ENCODE data around the gene BCAS1. TPM values are rescaled to one million over a fixed set of nuclear protein-coding genes. Genes with fewer than 3 reads are reported as not detected.

Gene BCAS1
- total RNA-seq, 1 experiment from 2014 or later, result 1.2 TPM

GRCh38 chr20:53929399-53929798 is 141.0 kb downstream of the BCAS1 start:
- no peaks in the 10 kb centered on the region for H3K36me3 Mint-ChIP-seq (ENCODE audit: insufficient read depth, unreplicated experiment)
- Histone ChIP-seq H3K9me3 (no peaks in the 10 kb centered on the region), H3K4me1 (0 out of 2 replicates have a peak, but pooled peaks cover 12% of the 10 kb centered on the region), H3K4me3 (ENCODE audit: low read depth, low read length) (no peak overlapping the region), H3K36me3 (ENCODE audit: control insufficient read depth, insufficient read depth, low read length) (no peaks in the 10 kb centered on the region), H3K27me3 (replicated peaks; ENCODE audit: control insufficient read depth, insufficient read depth, low read length) (no peaks in the 10 kb centered on the region)
- POLR2A ChIA-PET, result no interaction called here
- TF ChIP-seq CTCF (IDR thresholded peaks at IDR 0.05; ENCODE audit: insufficient read depth in 1 of 2, low read depth in 1 of 2, low read length in 1 of 2, severe bottlenecking in 1 of 2, unreplicated experiment in 1 of 2), result no peak
- no TSS peak for BruUV-seq (replicated peaks)
- intact Hi-C loops (cut with micrococcal nuclease; ENCODE audit: unreplicated experiment), result no loop called here
- H3K9me3 Mint-ChIP-seq (ENCODE audit: unreplicated experiment), result no peaks in the 10 kb centered on the region
- no peaks in the 10 kb centered on the region for H3K27me3 Mint-ChIP-seq (ENCODE audit: insufficient read depth, unreplicated experiment)
- peaks cover 7% of the 10 kb centered on the region for H3K4me1 Mint-ChIP-seq (ENCODE audit: low read depth, unreplicated experiment)
- peak in 1 of 2 experiments; percentile 17 for DNase-seq
- H3K4me3 Mint-ChIP-seq (ENCODE audit: unreplicated experiment), result no peak overlapping the region
- no peak overlapping the region for H3K27ac Mint-ChIP-seq (ENCODE audit: unreplicated experiment)
- CTCF ChIA-PET, result interaction anchor here (1.9 kb wide), 1 partner anchor 10 kb away, joined by 5 read pairs; no protein-coding TSS in a partner anchor

- H3K27ac Mint-ChIP-seq (ENCODE audit: unreplicated experiment), result no peak overlapping the region
- peaks cover 7% of the 10 kb centered on the region for H3K4me1 Mint-ChIP-seq (ENCODE audit: low read depth, unreplicated experiment)
- DNase-seq, result peak in 1 of 2 experiments; percentile 15
- H3K9me3 Mint-ChIP-seq (ENCODE audit: unreplicated experiment), result no peaks in the 10 kb centered on the region
- TF ChIP-seq CTCF (IDR thresholded peaks at IDR 0.05; ENCODE audit: insufficient read depth in 1 of 2, low read depth in 1 of 2, low read length in 1 of 2, severe bottlenecking in 1 of 2, unreplicated experiment in 1 of 2), result no peak
- Histone ChIP-seq H3K4me1 (0 out of 2 replicates have a peak, but pooled peaks cover 12% of the 10 kb centered on the region), H3K36me3 (ENCODE audit: control insufficient read depth, insufficient read depth, low read length) (no peaks in the 10 kb centered on the region), H3K27me3 (replicated peaks; ENCODE audit: control insufficient read depth, insufficient read depth, low read length) (no peaks in the 10 kb centered on the region), H3K4me3 (ENCODE audit: low read depth, low read length) (no peak overlapping the region), H3K9me3 (no peaks in the 10 kb centered on the region)
- intact Hi-C loops (cut with micrococcal nuclease; ENCODE audit: unreplicated experiment), result no loop called here
- CTCF ChIA-PET, result no interaction called here
- H3K27me3 Mint-ChIP-seq (ENCODE audit: insufficient read depth, unreplicated experiment), result no peaks in the 10 kb centered on the region
- no TSS peak for BruUV-seq (replicated peaks)
- POLR2A ChIA-PET, result no interaction called here
- H3K36me3 Mint-ChIP-seq (ENCODE audit: insufficient read depth, unreplicated experiment), result no peaks in the 10 kb centered on the region
- no peak overlapping the region for H3K4me3 Mint-ChIP-seq (ENCODE audit: unreplicated experiment)
Observed at GRCh38 chr20:53927990-53928389, 142.4 kb downstream of the BCAS1 start.

DNA sequence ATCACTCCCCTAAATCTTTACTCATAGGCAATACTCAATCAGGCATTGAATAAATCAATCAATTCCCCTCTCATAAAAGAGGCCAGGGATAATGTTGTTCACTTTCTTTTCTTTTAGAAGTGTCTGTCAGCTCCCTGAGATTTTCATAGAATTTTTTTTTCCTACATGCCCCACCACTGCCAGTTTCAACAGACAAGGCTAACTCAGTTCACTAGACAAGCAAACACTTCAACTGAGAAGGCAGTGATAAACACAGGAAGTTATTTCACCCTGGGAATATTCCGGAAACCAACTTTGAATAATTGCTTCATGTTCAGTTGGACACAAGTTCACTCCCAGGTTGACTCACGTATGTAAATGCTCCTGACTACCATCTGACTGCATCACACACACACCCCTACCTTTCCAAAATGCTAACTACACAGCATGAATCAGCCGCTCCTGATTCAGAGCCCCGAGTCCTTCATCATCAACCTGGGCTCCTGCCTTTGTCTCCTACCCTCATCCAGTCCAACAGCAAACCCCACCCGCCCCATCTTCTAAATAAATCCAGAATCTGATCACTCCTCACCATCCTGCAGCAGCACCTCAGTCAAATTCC is 143.9 kb downstream of the BCAS1 start:
- no peaks in the 10 kb centered on the region for H3K9me3 Mint-ChIP-seq (ENCODE audit: unreplicated experiment)
- Histone ChIP-seq H3K4me1 (peaks cover 18% of the 10 kb centered on the region), H3K4me3 (ENCODE audit: low read depth, low read length) (no peak overlapping the region), H3K9me3 (no peaks in the 10 kb centered on the region), H3K27me3 (replicated peaks; ENCODE audit: control insufficient read depth, insufficient read depth, low read length) (no peaks in the 10 kb centered on the region), H3K36me3 (ENCODE audit: control insufficient read depth, insufficient read depth, low read length) (no peaks in the 10 kb centered on the region)
- no peaks in the 10 kb centered on the region for H3K36me3 Mint-ChIP-seq (ENCODE audit: insufficient read depth, unreplicated experiment)
- H3K4me3 Mint-ChIP-seq (ENCODE audit: unreplicated experiment), result no peak overlapping the region
- ChIA-PET POLR2A (interaction anchor here (0.7 kb wide), 1 partner anchor 32 kb away, joined by 4 read pairs; no protein-coding TSS in a partner anchor), CTCF (interaction anchor here (1.5 kb wide), 2 partner anchors 11 to 13 kb away, joined by 3 read pairs; no protein-coding TSS in a partner anchor)
- no TSS peak for BruUV-seq (replicated peaks)
- H3K4me1 Mint-ChIP-seq (ENCODE audit: low read depth, unreplicated experiment), result peaks cover 10% of the 10 kb centered on the region
- intact Hi-C loops (cut with micrococcal nuclease; ENCODE audit: unreplicated experiment), result no loop called here
- no peak overlapping the region for H3K27ac Mint-ChIP-seq (ENCODE audit: unreplicated experiment)
- no peaks in the 10 kb centered on the region for H3K27me3 Mint-ChIP-seq (ENCODE audit: insufficient read depth, unreplicated experiment)
- no peak for TF ChIP-seq CTCF (IDR thresholded peaks at IDR 0.05; ENCODE audit: insufficient read depth in 1 of 2, low read depth in 1 of 2, low read length in 1 of 2, severe bottlenecking in 1 of 2, unreplicated experiment in 1 of 2)
- peak in 1 of 2 experiments; percentile 36 for DNase-seq
